Measurements from ENCODE around the gene RAB8B. TPM values are rescaled to one million over a fixed set of nuclear protein-coding genes. Genes with fewer than 3 reads are reported as not detected.

The RAB8B gene
- total and polyA plus RNA-seq, 2 donors from 2014 or later: 7.1 to 33.6 TPM

GRCh38 chr15:63310646-63311045 is 121.2 kb downstream of the RAB8B start:
- Histone ChIP-seq H3K4me1 (ENCODE audit: control insufficient read depth in 2 of 3, insufficient read depth in 2 of 3, low read depth in 1 of 3, low read length in 3 of 3) (peaks cover 5 to 7% (median 6%) of the 10 kb centered on the region in 3 donors), H3K4me3 (ENCODE audit: low read length in 3 of 3) (no peak overlapping the region), H3K27ac (ENCODE audit: low read depth in 2 of 2, low read length in 2 of 2) (no peak overlapping the region), H3K9me3 (ENCODE audit: control insufficient read depth in 2 of 3, insufficient read depth in 1 of 3, low read length in 3 of 3) (no peaks in the 10 kb centered on the region), H3K27me3 (ENCODE audit: control insufficient read depth, insufficient read depth, low read length) (no peaks in the 10 kb centered on the region), H3K36me3 (ENCODE audit: control insufficient read depth in 2 of 3, insufficient read depth in 3 of 3, low read length in 3 of 3) (no peaks in the 10 kb centered on the region), H3K9ac (ENCODE audit: low read length in 3 of 3) (no peak overlapping the region)
- FAIRE-seq (no peak), DNase-seq (no peak)
- TF ChIP-seq, protein P1, sequence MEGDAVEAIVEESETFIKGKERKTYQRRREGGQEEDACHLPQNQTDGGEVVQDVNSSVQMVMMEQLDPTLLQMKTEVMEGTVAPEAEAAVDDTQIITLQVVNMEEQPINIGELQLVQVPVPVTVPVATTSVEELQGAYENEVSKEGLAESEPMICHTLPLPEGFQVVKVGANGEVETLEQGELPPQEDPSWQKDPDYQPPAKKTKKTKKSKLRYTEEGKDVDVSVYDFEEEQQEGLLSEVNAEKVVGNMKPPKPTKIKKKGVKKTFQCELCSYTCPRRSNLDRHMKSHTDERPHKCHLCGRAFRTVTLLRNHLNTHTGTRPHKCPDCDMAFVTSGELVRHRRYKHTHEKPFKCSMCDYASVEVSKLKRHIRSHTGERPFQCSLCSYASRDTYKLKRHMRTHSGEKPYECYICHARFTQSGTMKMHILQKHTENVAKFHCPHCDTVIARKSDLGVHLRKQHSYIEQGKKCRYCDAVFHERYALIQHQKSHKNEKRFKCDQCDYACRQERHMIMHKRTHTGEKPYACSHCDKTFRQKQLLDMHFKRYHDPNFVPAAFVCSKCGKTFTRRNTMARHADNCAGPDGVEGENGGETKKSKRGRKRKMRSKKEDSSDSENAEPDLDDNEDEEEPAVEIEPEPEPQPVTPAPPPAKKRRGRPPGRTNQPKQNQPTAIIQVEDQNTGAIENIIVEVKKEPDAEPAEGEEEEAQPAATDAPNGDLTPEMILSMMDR (IDR thresholded peaks at IDR 0.05; ENCODE audit: borderline replicate concordance, extremely low read depth, insufficient read depth): no peak
- intact Hi-C loops (cut with DNase I): no loop called here

GRCh38 chr15:63312286-63312685 is 122.9 kb downstream of the RAB8B start:
- intact Hi-C loops (cut with DNase I): no loop called here

GRCh38 chr15:63313825-63314224 is 124.4 kb downstream of the RAB8B start:
- no peak overlapping the region for H3K27ac ChIP-seq (ENCODE audit: low read depth in 2 of 2, low read length in 2 of 2)
- TF ChIP-seq, protein P1 (IDR thresholded peaks at IDR 0.05; ENCODE audit: borderline replicate concordance, extremely low read depth, insufficient read depth): no peak
- H3K4me3 ChIP-seq (ENCODE audit: low read length in 3 of 3): no peak overlapping the region
- FAIRE-seq (no peak), DNase-seq (no peak)
- no peaks in the 10 kb centered on the region for H3K27me3 ChIP-seq (ENCODE audit: control insufficient read depth, insufficient read depth, low read length)
- H3K36me3 ChIP-seq (ENCODE audit: control insufficient read depth in 2 of 3, insufficient read depth in 3 of 3, low read length in 3 of 3): no peaks in the 10 kb centered on the region
- H3K9me3 ChIP-seq (ENCODE audit: control insufficient read depth in 2 of 3, insufficient read depth in 1 of 3, low read length in 3 of 3): no peaks in the 10 kb centered on the region
- H3K4me1 ChIP-seq (ENCODE audit: control insufficient read depth in 2 of 3, insufficient read depth in 2 of 3, low read depth in 1 of 3, low read length in 3 of 3): peaks cover 0 to 15% (median 0%) of the 10 kb centered on the region in 3 donors
- H3K9ac ChIP-seq (ENCODE audit: low read length in 3 of 3): no peak overlapping the region
- intact Hi-C loops (cut with DNase I): no loop called here

More at GRCh38 chr15:63312286-63312685, 122.9 kb downstream of the RAB8B start:
- no peak for DNase-seq
- Histone ChIP-seq H3K9me3 (ENCODE audit: control insufficient read depth in 2 of 3, insufficient read depth in 1 of 3, low read length in 3 of 3) (no peaks in the 10 kb centered on the region), H3K27me3 (ENCODE audit: control insufficient read depth, insufficient read depth, low read length) (no peaks in the 10 kb centered on the region), H3K4me1 (ENCODE audit: control insufficient read depth in 2 of 3, insufficient read depth in 2 of 3, low read depth in 1 of 3, low read length in 3 of 3) (peaks cover 0 to 6% (median 0%) of the 10 kb centered on the region in 3 donors), H3K4me3 (ENCODE audit: low read length in 3 of 3) (no peak overlapping the region), H3K27ac (ENCODE audit: low read depth in 2 of 2, low read length in 2 of 2) (no peak overlapping the region), H3K9ac (ENCODE audit: low read length in 3 of 3) (no peak overlapping the region), H3K36me3 (ENCODE audit: control insufficient read depth in 2 of 3, insufficient read depth in 3 of 3, low read length in 3 of 3) (no peaks in the 10 kb centered on the region)
- TF ChIP-seq, protein P1 (IDR thresholded peaks at IDR 0.05; ENCODE audit: borderline replicate concordance, extremely low read depth, insufficient read depth): no peak
- no peak for FAIRE-seq

DNA sequence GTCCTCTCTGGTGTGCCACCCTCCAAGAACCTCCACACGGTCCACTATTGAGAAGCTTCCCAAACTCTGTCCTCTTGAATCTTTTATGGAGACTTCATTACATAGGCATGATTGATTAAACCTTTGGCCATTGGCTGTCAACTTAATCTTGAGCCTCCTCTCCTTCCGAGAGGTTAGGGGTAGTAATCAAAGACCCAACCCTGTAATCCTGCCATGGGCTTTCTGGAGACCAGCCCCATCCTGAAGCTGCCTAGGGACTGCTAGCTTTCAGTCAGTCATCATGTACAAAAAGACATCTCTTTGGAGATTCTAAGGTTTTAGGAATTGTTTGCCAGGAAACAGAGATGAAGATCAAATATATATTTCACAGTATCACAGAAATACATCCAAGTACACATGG is 125.0 kb downstream of the RAB8B start:
- Histone ChIP-seq H3K4me1 (ENCODE audit: control insufficient read depth in 2 of 3, insufficient read depth in 2 of 3, low read depth in 1 of 3, low read length in 3 of 3) (peaks cover 0 to 12% (median 0%) of the 10 kb centered on the region in 3 donors), H3K27ac (ENCODE audit: low read depth in 2 of 2, low read length in 2 of 2) (no peak overlapping the region), H3K36me3 (ENCODE audit: control insufficient read depth in 2 of 3, insufficient read depth in 3 of 3, low read length in 3 of 3) (no peaks in the 10 kb centered on the region), H3K9me3 (ENCODE audit: control insufficient read depth in 2 of 3, insufficient read depth in 1 of 3, low read length in 3 of 3) (no peaks in the 10 kb centered on the region), H3K9ac (ENCODE audit: low read length in 3 of 3) (no peak overlapping the region), H3K27me3 (ENCODE audit: control insufficient read depth, insufficient read depth, low read length) (no peaks in the 10 kb centered on the region), H3K4me3 (ENCODE audit: low read length in 3 of 3) (no peak overlapping the region)
- intact Hi-C loops (cut with DNase I): no loop called here
- DNase-seq (no peak), FAIRE-seq (no peak)
- TF ChIP-seq, protein P1 (IDR thresholded peaks at IDR 0.05; ENCODE audit: borderline replicate concordance, extremely low read depth, insufficient read depth): no peak
